ENCODE measurements around the gene RFWD3. TPM values are rescaled to one million over a fixed set of nuclear protein-coding genes. Genes with fewer than 3 reads are reported as not detected.
A peak's percentile ranks its signal among the peaks of the same experiment; 100 is the strongest.
"Not testable (repeated sequence)": the region's sequence is repeated elsewhere in the genome, so short reads cannot be mapped to it uniquely, and the experiment has no call there.

Gene RFWD3
- total RNA-seq, 1 experiment from 2014 or later = 47.7 TPM

GRCh38 chr16:74668877-74669276, 2.2 kb upstream of the RFWD3 start:
- DNase-seq (ENCODE audit: low read depth); in situ Hi-C loops (cut with HindIII; ENCODE audit: low pct_unique_long_range_greater_than_20kb, low sequenced_read_pairs): not testable (repeated sequence)

GRCh38 chr16:74667255-74667700, 601 bp upstream of the RFWD3 start:
- DNase-seq (ENCODE audit: low read depth) = no peak
- in situ Hi-C loops (cut with HindIII; ENCODE audit: low pct_unique_long_range_greater_than_20kb, low sequenced_read_pairs) = no loop called here

GRCh38 chr16:74666010-74666421, 661 bp downstream of the RFWD3 start:
- in situ Hi-C loops (cut with HindIII; ENCODE audit: low pct_unique_long_range_greater_than_20kb, low sequenced_read_pairs) = no loop called here
- DNase-seq (ENCODE audit: low read depth) = peak; percentile 10

- in situ Hi-C loops (cut with HindIII; ENCODE audit: low pct_unique_long_range_greater_than_20kb, low sequenced_read_pairs) = no loop called here
- no peak for DNase-seq (ENCODE audit: low read depth)
These were observed 5.6 kb downstream of the RFWD3 start for GRCh38 chr16:74661064-74661463.

GRCh38 chr16:74660383-74660782, 6.3 kb downstream of the RFWD3 start:
- in situ Hi-C loops (cut with HindIII; ENCODE audit: low pct_unique_long_range_greater_than_20kb, low sequenced_read_pairs) = no loop called here
- no peak for DNase-seq (ENCODE audit: low read depth)

GRCh38 chr16:74659041-74659440, 7.6 kb downstream of the RFWD3 start:
- no peak for DNase-seq (ENCODE audit: low read depth)
- in situ Hi-C loops (cut with HindIII; ENCODE audit: low pct_unique_long_range_greater_than_20kb, low sequenced_read_pairs) = no loop called here

GRCh38 chr16:74657870-74658642, 8.6 kb downstream of the RFWD3 start:
- in situ Hi-C loops (cut with HindIII; ENCODE audit: low pct_unique_long_range_greater_than_20kb, low sequenced_read_pairs) = no loop called here

GRCh38 chr16:74654536-74655050, 12.1 kb downstream of the RFWD3 start:
- in situ Hi-C loops (cut with HindIII; ENCODE audit: low pct_unique_long_range_greater_than_20kb, low sequenced_read_pairs) = no loop called here
- DNase-seq (ENCODE audit: low read depth) = no peak

More at GRCh38 chr16:74657870-74658642, 8.6 kb downstream of the RFWD3 start:
- DNase-seq (ENCODE audit: low read depth) = no peak

GRCh38 chr16:74652883-74653282, 13.8 kb downstream of the RFWD3 start:
- DNase-seq (ENCODE audit: low read depth); in situ Hi-C loops (cut with HindIII; ENCODE audit: low pct_unique_long_range_greater_than_20kb, low sequenced_read_pairs): not testable (repeated sequence)

- in situ Hi-C loops (cut with HindIII; ENCODE audit: low pct_unique_long_range_greater_than_20kb, low sequenced_read_pairs) = no loop called here
- no peak for DNase-seq (ENCODE audit: low read depth)
These were observed 14.4 kb downstream of the RFWD3 start for GRCh38 chr16:74652249-74652648.

- in situ Hi-C loops (cut with HindIII; ENCODE audit: low pct_unique_long_range_greater_than_20kb, low sequenced_read_pairs) = no loop called here
- DNase-seq (ENCODE audit: low read depth) = no peak
These were observed 14.8 kb downstream of the RFWD3 start for GRCh38 chr16:74651841-74652240.

GRCh38 chr16:74650966-74651567, 15.6 kb downstream of the RFWD3 start:
- in situ Hi-C loops (cut with HindIII; ENCODE audit: low pct_unique_long_range_greater_than_20kb, low sequenced_read_pairs) = no loop called here
- DNase-seq (ENCODE audit: low read depth) = no peak

GRCh38 chr16:74649839-74650504, 16.7 kb downstream of the RFWD3 start:
- in situ Hi-C loops (cut with HindIII; ENCODE audit: low pct_unique_long_range_greater_than_20kb, low sequenced_read_pairs) = no loop called here
- no peak for DNase-seq (ENCODE audit: low read depth)

GRCh38 chr16:74641969-74642368, 24.7 kb downstream of the RFWD3 start:
- DNase-seq (ENCODE audit: low read depth) = no peak
- in situ Hi-C loops (cut with HindIII; ENCODE audit: low pct_unique_long_range_greater_than_20kb, low sequenced_read_pairs) = no loop called here

- DNase-seq (ENCODE audit: low read depth) = no peak
- in situ Hi-C loops (cut with HindIII; ENCODE audit: low pct_unique_long_range_greater_than_20kb, low sequenced_read_pairs) = no loop called here
These were observed 28.8 kb downstream of the RFWD3 start for GRCh38 chr16:74637742-74638453.

GRCh38 chr16:74635303-74635702, 31.4 kb downstream of the RFWD3 start:
- in situ Hi-C loops (cut with HindIII; ENCODE audit: low pct_unique_long_range_greater_than_20kb, low sequenced_read_pairs) = no loop called here
- no peak for DNase-seq (ENCODE audit: low read depth)

- DNase-seq (ENCODE audit: low read depth) = no peak
- in situ Hi-C loops (cut with HindIII; ENCODE audit: low pct_unique_long_range_greater_than_20kb, low sequenced_read_pairs) = no loop called here
These were observed 33.0 kb downstream of the RFWD3 start for GRCh38 chr16:74633686-74634085.

- in situ Hi-C loops (cut with HindIII; ENCODE audit: low pct_unique_long_range_greater_than_20kb, low sequenced_read_pairs) = no loop called here
- DNase-seq (ENCODE audit: low read depth) = peak; percentile 64
These were observed 39.0 kb downstream of the RFWD3 start for GRCh38 chr16:74627506-74628220.

All from Caki2 (cell line).